ENCODE data around the gene UGT1A1.

- TF ChIP-seq CTCF (IDR thresholded peaks at IDR 0.05; ENCODE audit: insufficient read depth, low read length) = no peak
- no peak for TF ChIP-seq POLR2AphosphoS5 (IDR thresholded peaks at IDR 0.05; ENCODE audit: low read depth)
- TF ChIP-seq GABPA (IDR thresholded peaks at IDR 0.05; ENCODE audit: low read depth) = no peak
These were observed 43.3 kb downstream of the UGT1A1 start for GRCh38 chr2:233803292-233803911.
